Jurkat, Clone E6-1 (cell line): ENCODE measurements around the gene TKT.

ENCODE experiments used
- DNase-seq: peaks from one replicate; pipeline ENCODE4 v3.0.0-alpha.2; 2011; ENCODE audit warnings: low read depth, low spot score
- H3K4me3 ChIP-seq: 2 replicates; pipeline ENCODE4 v1.5.1; 2011; ENCODE audit warnings: mild to moderate bottlenecking, low read length, control low read depth, moderate library complexity

Gene TKT

DNA sequence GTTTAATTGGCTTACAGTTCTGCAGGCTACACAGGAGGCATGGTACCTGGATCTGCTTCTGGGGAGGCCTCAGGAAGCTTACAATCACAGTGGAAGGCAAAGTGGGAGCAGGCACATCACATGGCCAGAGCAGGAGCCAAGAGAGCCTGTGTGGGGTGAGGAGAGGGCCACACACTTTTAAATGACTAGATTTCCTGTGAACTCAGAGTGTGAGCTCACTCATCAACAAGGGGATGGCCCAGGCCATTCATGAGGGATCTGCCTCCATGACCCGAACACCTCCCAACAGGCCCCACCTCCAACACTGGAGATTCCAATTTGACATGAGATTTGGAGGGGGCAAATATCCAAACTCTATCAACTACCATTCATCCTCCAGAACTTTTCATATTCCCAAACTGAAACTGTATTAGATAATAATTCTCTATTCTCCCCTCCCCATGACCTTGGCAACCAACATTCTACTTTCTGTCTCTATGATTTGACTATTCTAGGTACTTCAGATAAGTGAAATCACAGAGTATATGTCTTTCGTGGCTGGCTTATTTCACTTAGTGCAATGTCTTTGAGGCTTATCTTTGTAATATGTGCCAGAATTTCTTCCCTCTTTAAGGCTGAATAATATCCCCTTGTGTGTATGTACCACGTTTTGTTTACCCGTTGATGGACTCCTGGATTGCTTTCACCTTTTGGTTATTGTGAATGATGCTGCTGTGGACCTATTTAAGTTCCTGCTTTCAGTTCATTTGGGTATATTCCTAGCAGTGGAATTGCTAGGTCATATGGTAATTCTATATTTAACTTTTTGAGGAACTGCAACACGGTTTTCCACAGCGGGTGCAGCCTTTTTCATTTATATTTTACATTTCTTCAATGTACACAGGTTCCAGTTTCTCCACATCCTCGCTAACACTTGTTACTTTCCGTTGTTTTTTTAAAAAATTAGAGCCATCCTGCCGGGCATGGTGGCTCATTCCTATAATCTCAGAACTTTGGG lies 43.8 kb downstream of the TKT start:
- DNase-seq: no peak
- no peak overlapping the region for H3K4me3 ChIP-seq

DNA sequence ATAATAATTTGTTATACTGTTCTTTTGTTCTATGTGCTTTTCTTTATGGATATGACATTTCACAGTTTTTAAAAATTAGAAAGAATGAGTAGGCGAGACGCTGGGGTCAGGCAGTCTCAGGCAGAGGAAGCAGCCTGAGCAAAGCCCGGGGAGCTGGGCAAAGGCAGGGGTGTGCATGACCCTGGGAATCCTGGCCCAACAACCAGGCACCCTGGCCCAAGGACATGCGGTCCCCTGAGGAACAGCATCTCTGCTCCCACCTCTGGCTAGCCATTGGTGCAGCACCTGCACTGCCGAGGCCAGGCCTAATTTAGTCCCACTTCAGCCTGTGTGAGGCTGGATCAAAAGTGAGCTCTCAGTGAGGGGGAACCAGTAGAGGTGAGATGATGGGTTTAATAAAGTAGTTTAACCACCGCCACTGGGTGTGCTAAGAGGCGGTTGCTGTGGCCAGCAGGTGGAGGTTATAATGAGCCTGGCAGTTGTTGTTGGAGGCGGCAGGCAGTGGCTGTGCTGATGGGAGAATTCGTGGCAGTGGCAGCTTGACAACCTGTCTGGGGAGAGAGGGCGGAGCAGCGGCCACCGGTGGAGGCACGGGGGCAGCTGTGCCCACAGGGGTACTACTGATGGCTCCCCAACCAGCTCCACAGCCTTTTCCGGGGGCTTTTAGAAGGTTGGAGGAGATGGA lies 53.3 kb downstream of the TKT start:
- DNase-seq: peak; percentile 52
- no peak overlapping the region for H3K4me3 ChIP-seq

GRCh38 chr3:53200501-53201498 lies 55.0 kb downstream of the TKT start:
- DNase-seq: no peak
- no peak overlapping the region for H3K4me3 ChIP-seq

GRCh38 chr3:53199834-53200233 lies 56.0 kb downstream of the TKT start:
- H3K4me3 ChIP-seq: no peak overlapping the region
- DNase-seq: no peak

DNA sequence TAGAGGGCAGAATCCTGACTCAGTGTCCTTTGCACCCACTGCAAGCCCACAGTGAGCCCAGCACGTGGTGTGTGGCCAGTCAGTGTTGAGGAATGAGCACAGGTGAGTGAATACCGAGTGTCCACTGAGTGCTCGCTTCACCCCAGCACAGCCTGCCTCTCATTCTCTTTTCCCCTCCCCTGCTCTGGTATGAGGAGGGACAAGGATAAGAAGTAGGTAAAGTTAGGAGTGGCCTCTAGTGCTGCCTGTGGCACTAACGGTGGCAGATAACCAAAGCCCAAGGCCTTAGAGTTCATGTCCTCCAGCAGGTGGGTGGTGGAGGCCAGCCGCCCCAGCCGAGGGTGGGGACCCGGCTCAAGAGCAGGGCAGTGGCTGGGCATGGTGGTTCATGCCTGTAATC lies 56.8 kb downstream of the TKT start:
- no peak for DNase-seq
- H3K4me3 ChIP-seq: no peak overlapping the region

- H3K4me3 ChIP-seq: no peak overlapping the region
- no peak for DNase-seq
These were observed 57.4 kb downstream of the TKT start for GRCh38 chr3:53198256-53198977.

DNA sequence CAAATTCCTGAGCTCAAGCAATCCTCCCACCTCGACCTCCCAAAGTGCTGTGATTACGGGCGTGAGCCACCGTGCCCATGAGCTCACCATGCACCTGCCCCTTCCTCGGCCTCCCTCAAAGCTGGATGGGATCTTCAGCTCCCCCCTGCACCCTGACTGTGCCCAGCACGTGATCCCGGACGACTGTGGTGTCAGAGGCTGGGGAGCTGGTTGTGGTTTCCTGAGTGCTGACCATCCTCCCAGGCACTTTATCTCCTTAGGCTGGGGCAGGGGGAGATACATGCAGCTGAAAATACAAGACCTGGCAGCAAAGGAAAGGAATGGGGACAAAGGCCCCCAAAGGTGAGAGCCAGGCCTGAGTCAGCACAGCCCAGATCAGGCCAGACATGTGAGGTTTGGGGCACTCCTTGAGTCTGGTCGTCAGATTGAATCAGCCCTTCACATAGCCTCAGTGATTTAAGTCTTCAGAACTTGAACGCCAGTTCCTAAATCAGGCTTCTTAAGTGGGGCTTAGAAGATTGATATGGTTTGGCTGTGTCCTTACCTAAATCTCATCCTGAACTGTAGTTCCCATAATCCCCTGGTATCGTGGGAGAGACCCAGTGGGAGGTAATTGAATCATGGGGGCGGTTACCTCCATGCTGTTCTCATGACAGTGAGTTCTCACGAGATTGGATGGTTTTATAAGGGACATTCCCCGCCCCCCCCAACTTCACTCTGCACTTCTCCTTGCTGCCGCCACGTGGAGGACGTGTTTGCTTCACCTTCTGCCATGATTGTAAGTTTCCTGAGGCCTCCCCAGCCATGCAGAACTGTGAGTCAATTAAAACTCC lies 59.0 kb downstream of the TKT start:
- DNase-seq: no peak

DNA sequence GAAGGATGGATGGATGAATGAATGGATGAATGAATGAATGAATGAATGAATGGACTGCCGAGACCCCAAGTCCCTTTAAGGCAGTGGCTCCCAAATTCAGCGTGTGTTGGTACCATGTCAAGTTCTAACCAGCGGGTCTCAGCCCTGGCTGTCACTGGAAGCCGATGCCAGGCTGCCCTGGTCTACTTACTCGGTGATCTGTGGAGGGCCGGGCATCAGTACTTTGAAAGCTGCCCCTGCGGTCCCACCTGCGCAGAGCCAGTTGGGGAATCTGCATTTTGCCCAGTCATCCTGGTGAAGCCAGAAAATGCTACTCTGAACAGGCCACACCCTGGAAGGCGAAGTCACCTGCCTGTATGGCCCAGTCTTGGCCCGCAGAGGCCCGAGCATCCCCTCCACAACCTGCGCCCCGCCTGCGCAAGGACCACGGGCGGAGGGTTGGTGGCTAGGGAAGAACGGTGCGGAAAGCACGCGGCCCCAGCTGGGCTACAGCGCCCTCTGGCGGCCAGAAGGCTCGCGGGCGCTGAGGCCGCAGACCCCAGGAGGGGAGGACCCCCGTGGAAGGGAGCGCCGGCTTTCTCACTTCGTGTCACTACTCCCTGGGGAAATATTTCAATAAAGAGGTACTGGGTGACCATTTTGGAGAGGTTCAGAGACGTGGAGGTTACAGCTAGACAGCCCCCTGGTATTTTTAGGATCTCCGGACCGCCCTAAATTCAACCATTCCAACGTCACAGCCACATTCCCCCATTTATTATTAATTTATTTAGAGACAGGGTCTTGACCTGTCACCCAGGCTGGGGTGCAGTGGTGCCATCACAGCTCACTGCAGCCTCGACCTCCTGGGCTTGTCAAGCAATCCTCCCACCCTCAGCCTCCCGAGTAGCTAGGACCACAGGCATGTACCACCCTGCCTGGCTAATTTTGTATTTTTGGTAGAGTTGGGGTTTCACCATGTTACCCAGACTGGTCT lies 59.9 kb downstream of the TKT start:
- no peak for DNase-seq
- H3K4me3 ChIP-seq: no peak overlapping the region

More for the DNA sequence above, 59.0 kb downstream of the TKT start:
- no peak overlapping the region for H3K4me3 ChIP-seq

GRCh38 chr3:53195066-53195450 lies 60.8 kb downstream of the TKT start:
- no peak for DNase-seq
- no peak overlapping the region for H3K4me3 ChIP-seq

DNA sequence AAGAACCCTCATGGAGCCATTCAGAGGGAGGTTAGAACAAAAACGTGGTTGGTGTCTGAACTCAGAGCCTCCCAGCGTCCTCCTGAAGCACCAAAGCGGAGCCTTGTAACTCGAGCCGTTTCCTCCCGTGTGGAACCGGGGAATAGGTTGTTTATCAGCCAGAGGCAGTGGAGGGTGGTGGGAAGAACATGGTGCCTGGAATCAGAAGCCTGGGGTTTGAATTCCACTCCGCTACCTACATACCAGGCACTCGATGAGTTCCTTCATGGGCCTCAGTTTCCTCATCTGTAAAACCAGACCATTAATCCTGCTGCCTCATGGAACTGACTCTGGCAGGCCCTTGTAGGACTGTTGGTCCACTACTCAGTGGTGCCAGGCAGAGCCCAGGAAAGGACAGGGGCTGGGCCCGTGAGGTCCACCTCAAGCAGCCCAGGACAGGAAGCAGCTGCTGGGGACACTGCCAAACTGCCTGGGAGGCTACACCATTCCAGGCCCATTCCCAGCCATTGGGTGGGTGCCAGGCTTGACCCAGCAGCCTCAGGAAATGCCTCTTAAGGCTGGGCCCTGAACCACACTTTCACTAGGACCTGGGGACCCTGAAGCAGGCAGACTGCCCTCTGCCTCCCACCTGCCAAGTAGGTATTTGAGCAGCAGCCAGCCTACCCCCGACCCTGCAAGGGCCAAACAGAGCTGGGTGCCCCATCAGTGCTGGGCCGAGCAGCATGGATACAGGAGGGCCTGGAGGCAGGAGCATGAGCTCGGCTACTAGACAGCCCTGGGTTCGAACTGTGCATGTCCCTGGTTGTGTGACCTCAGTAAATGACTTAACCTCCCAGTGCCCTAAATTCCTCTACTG lies 61.4 kb downstream of the TKT start:
- DNase-seq: no peak
- H3K4me3 ChIP-seq: no peak overlapping the region

DNA sequence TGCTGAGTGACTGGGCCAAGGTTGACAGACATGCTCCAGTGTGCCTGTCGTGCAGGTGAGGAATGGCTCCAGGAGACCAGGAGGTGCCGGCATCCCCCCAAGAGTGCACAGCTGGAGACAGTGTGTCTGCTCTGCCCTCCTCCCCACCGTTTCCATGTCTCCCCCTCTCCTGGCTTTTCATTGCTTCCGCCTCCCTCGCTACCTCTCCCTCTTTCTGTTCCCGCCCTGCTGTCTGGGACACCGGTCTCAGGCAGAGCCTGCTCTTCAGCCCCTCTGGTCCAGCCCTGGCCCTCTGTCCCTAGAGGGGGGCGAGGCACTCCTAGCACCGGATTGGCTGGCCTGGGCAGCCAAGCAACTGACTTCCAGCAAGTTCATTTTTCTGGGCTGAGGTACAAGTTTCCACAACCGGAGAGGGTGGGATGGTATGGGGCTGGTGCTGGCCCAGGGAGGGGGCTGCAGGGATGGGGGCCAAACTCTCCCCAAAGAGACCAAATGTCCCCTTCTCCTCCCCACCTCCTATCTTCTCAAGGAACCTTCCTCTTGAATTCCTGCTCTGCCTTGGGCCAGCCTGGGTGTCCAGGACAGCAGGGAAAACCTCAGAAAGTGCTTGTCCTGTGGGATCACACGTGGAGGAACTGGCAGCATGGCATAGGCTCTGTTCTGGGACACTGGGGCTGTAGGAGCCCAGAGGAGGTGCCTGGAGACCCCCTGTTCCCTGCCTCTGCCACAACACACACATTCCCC lies 62.2 kb downstream of the TKT start:
- no peak overlapping the region for H3K4me3 ChIP-seq
- no peak for DNase-seq

- DNase-seq: no peak
- no peak overlapping the region for H3K4me3 ChIP-seq
These were observed 63.2 kb downstream of the TKT start for GRCh38 chr3:53192608-53193007.

DNA sequence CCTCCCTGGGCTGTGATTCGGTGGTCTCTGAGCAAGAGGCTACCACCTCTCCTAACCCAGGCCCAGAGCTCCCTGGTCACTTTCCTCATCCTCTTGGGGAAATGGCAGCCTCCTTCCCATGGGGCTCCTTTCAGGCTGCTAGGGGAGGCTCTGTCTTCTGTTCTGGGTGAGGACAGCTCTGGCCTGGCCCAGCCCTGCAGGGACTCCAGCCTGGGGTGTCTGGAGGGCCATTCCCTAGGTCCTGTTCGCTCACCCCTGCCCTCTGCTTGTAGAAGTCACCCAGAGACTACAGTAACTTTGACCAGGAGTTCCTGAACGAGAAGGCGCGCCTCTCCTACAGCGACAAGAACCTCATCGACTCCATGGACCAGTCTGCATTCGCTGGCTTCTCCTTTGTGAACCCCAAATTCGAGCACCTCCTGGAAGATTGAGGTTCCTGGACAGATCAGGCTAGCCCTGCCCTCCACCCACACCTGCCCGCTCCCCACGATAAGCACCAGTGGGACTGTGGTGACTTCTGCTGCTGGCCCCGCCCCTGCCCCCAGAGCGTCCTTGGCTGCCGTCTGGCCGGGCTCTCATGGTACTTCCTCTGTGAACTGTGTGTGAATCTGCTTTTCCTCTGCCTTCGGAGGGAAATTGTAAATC lies 63.9 kb downstream of the TKT start:
- no peak overlapping the region for H3K4me3 ChIP-seq
- no peak for DNase-seq

GRCh38 chr3:53190659-53191058 lies 65.2 kb downstream of the TKT start:
- no peak overlapping the region for H3K4me3 ChIP-seq
- no peak for DNase-seq

- DNase-seq: no peak
These were observed 66.5 kb downstream of the TKT start for GRCh38 chr3:53189276-53189675.

More at GRCh38 chr3:53189276-53189675, 66.5 kb downstream of the TKT start:
- no peak overlapping the region for H3K4me3 ChIP-seq
